Vagina (tissue), 2 donors: ENCODE data around the gene JOSD2. TPM values are rescaled to one million over a fixed set of nuclear protein-coding genes. Genes with fewer than 3 reads are reported as not detected.

Source experiments
- DNase-seq, 2 donors: peaks; one replicate each; pipeline ENCODE4 v3.0.0-alpha.2; 2017; ENCODE audit errors: extremely low spot score in 2 of 2
- H3K27ac ChIP-seq: fragments of 200-600 bp; sonication (generic); one replicate; pipeline ENCODE4 v1.5.1; 2019
- H3K27me3 ChIP-seq: fragments of 200-600 bp; sonication (generic); one replicate; pipeline ENCODE4 v1.5.1; 2019
- H3K36me3 ChIP-seq, 2 donors: fragments of 200-600 bp; sonication (generic); one replicate each; pipeline ENCODE4 v1.5.1; 2017 to 2019
- H3K4me1 ChIP-seq: fragments of 200-600 bp; sonication (generic); one replicate; pipeline ENCODE4 v1.5.1; 2019
- H3K4me3 ChIP-seq, 2 donors: fragments of 200-600 bp; sonication (generic); 1 replicate in 1 of 2; 2 replicates in 1 of 2; pipeline ENCODE4 v1.5.1; 2016 to 2019
- H3K9me3 ChIP-seq: fragments of 200-600 bp; sonication (generic); one replicate; pipeline ENCODE4 v1.5.1; 2019
- POLR2A ChIP-seq, 2 donors: fragments of 450-650 bp; IDR thresholded peaks; one replicate each; pipeline ENCODE4 v1.6.1; 2017; ENCODE audit warnings: antibody characterized with exemption in 2 of 2, mild to moderate bottlenecking in 2 of 2, moderate library complexity in 2 of 2
- POLR2AphosphoS5 ChIP-seq, 2 donors: sonication (generic); formaldehyde crosslinking; IDR thresholded peaks; one replicate each; pipeline ENCODE4 v1.9.0; 2017; ENCODE audit warnings: antibody characterized with exemption in 2 of 2, mild to moderate bottlenecking in 2 of 2, low read depth in 1 of 2; ENCODE audit not compliant: insufficient read depth in 1 of 2
- intact Hi-C: fragments of 100-400 bp; cut with DNase I; formaldehyde crosslinking; loops from one replicate; pipeline ENCODE4 v1.15.1; 2023
- total RNA-seq: library from RNA; depleted of rRNA; stranded (reverse); fragments of >200 nt; gene quantifications from one replicate; pipeline ENCODE4 v1.2.3, GENCODE V29; 2016
- TF ChIP-seq, protein P1 (sequence below), 3 experiments: fragments of 450-650 bp in 2 of 3; fragments of 200-600 bp in 1 of 3; sonication (generic) in 1 of 3; IDR thresholded peaks; one replicate each; pipeline ENCODE4 v1.5.1; 2017 to 2019; ENCODE audit warnings: antibody characterized with exemption in 3 of 3, mild to moderate bottlenecking in 2 of 3, moderate library complexity in 2 of 3

JOSD2 gene
- total RNA-seq, 1 donor from 2014 or later = 60.9 TPM

DNA sequence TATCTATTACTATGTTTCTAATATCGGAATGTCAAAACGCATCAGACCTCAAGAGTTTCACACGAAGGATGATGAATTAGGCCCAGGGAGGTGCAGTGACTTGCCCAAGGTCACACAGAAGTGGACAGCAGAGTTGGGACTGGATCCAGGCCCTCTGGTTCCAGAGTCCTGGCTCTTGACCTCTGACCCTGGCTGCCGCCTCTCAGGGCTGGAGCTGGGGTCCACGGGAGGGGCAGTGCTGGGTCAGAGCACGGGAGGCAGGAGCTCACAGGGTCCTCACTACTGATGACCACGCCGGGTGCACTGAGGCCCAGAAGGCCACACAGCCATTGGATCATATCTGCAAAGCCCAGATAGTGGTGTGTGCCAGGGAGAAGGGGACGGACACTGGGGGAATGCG is 11.9 kb upstream of the JOSD2 start:
- TF ChIP-seq POLR2AphosphoS5 (IDR thresholded peaks at IDR 0.05; ENCODE audit: insufficient read depth in 1 of 2, low read depth in 1 of 2) = no peak
- TF ChIP-seq, protein P1, sequence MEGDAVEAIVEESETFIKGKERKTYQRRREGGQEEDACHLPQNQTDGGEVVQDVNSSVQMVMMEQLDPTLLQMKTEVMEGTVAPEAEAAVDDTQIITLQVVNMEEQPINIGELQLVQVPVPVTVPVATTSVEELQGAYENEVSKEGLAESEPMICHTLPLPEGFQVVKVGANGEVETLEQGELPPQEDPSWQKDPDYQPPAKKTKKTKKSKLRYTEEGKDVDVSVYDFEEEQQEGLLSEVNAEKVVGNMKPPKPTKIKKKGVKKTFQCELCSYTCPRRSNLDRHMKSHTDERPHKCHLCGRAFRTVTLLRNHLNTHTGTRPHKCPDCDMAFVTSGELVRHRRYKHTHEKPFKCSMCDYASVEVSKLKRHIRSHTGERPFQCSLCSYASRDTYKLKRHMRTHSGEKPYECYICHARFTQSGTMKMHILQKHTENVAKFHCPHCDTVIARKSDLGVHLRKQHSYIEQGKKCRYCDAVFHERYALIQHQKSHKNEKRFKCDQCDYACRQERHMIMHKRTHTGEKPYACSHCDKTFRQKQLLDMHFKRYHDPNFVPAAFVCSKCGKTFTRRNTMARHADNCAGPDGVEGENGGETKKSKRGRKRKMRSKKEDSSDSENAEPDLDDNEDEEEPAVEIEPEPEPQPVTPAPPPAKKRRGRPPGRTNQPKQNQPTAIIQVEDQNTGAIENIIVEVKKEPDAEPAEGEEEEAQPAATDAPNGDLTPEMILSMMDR (IDR thresholded peaks at IDR 0.05) = no peak
- no peak for TF ChIP-seq POLR2A (IDR thresholded peaks at IDR 0.05)
- Histone ChIP-seq H3K9me3 (no peaks in the 10 kb centered on the region), H3K27me3 (no peaks in the 10 kb centered on the region)

DNA sequence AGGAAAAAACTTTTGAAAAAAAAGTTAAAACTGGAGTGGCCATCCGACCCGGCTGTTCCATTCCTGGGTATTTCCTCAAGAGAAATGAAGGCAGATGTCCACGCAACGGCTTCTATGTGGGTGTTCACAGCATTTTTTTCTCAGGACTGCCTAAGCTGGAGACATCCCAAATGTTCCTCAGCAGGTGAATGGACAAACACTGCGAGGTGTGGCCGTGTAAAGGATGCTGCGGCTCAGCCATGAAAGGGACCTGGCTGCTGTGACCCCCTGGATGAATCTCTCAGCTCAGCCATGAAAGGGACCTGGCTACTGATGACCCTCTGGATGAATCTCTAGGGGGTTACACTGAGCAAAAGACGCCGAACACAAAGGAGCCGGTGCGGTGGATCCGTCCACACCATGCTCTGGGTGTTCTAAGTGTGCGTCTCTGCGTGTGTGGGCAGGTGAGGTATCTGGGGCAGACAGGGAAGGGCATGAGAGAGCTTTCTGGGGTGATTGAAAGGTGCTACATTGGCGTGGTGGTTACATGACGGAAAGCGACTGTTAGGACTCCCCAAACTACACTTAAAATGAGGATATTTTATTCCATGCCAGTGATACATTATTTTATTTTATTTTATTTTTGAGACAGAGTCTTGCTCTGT is 10.0 kb upstream of the JOSD2 start:
- no peak overlapping the region for H3K4me3 ChIP-seq
- no peak overlapping the region for H3K27ac ChIP-seq
- TF ChIP-seq POLR2A (IDR thresholded peaks at IDR 0.05) = no peak
- no peak for TF ChIP-seq POLR2AphosphoS5 (IDR thresholded peaks at IDR 0.05; ENCODE audit: insufficient read depth in 1 of 2, low read depth in 1 of 2)
- TF ChIP-seq, protein P1 (IDR thresholded peaks at IDR 0.05) = no peak
- intact Hi-C loops = no loop called here
- no peaks in the 10 kb centered on the region for H3K9me3 ChIP-seq
- no peak for DNase-seq
- no peaks in the 10 kb centered on the region for H3K27me3 ChIP-seq
- no peaks in the 10 kb centered on the region for H3K36me3 ChIP-seq
- H3K4me1 ChIP-seq = no peaks in the 10 kb centered on the region

More for the DNA sequence above, 11.9 kb upstream of the JOSD2 start:
- intact Hi-C loops = no loop called here
- Histone ChIP-seq H3K27ac (no peak overlapping the region), H3K4me1 (no peaks in the 10 kb centered on the region), H3K4me3 (no peak overlapping the region), H3K36me3 (no peaks in the 10 kb centered on the region)
- DNase-seq = no peak

DNA sequence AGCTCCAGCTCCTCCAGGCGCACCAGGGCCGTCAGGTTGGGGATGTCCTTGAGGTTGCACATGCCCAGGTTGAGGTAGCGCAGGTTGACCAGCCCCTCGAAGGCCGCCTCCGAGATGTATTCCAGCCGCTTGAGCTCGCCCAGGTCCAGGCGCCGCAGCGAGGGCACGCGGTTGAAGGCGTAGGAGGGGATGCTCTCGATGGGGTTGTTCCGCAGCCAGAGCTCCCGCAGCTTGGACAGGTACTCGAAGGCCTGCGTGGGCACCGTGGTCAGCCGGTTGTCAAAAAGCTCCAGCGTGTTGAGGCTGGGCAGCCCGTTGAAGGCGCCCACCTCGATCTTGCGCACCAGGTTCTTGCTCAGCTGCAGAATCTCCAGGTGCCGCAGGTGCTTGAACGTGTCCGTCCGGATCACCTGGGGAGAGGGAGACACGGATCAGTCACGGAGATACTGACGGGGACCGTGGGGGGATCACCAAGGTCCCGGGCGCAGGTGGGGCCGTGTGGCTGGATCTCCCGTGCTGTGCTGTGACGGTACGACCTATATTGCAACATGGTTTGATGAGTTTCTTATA is 8.1 kb upstream of the JOSD2 start:
- Histone ChIP-seq H3K27ac (no peak overlapping the region), H3K9me3 (no peaks in the 10 kb centered on the region), H3K4me3 (no peak overlapping the region), H3K36me3 (no peaks in the 10 kb centered on the region), H3K27me3 (no peaks in the 10 kb centered on the region), H3K4me1 (no peaks in the 10 kb centered on the region)
- TF ChIP-seq, protein P1 (IDR thresholded peaks at IDR 0.05) = no peak
- TF ChIP-seq POLR2AphosphoS5 (IDR thresholded peaks at IDR 0.05; ENCODE audit: insufficient read depth in 1 of 2, low read depth in 1 of 2) (no peak), POLR2A (IDR thresholded peaks at IDR 0.05) (no peak)
- intact Hi-C loops = no loop called here
- DNase-seq = no peak

DNA sequence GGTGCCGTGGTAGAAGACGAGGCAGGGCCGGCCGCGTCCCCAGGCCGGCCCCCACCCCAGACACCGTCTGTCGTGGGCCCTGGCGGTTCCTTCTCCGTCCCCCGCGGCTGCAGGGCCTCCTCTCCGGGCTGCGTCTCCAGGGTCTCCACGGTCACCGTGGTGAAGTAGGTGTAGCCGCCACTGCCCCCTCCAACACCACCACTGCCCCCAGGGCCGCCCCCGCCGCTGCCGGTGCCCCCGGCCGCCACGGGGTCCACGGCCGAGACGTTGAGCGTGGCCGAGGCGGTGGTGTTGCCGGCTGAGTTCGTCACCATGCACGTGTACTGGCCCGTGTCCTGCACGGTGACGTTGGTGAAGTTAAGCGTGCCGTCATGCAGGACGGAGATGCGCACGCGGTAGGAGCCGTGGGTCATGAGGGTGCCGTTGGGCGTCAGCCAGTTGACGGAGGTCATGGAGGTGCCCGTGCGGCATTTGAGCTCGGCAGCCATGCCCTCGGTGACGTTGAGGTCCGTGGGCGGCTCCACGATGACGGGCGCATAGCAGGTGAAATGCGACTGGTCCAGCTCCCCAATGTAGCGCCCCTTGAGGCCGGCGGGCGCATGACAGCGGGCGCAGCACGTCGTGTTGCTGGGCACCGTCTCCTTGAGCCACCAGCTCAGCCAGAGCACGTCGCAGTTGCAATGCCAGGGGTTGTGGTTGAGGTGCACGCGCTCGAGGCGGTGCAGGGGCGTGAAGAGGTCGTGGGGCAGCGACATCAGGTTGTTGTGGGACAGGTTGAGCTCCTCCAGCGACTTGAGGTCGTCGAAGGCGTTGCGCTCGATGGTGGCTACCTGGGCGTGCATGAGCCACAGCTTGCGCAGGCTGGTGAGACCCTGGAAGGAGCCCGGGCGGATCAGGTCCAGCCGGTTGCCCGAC is 7.4 kb upstream of the JOSD2 start:
- H3K4me3 ChIP-seq = no peak overlapping the region
- intact Hi-C loops = no loop called here
- H3K4me1 ChIP-seq = no peaks in the 10 kb centered on the region
- H3K9me3 ChIP-seq = no peaks in the 10 kb centered on the region
- no peaks in the 10 kb centered on the region for H3K36me3 ChIP-seq
- H3K27ac ChIP-seq = no peak overlapping the region
- H3K27me3 ChIP-seq = no peaks in the 10 kb centered on the region
- TF ChIP-seq, protein P1 (IDR thresholded peaks at IDR 0.05) = no peak
- TF ChIP-seq POLR2A (IDR thresholded peaks at IDR 0.05) (no peak), POLR2AphosphoS5 (IDR thresholded peaks at IDR 0.05; ENCODE audit: insufficient read depth in 1 of 2, low read depth in 1 of 2) (no peak)
- no peak for DNase-seq
